Measurements from ENCODE around the gene B3GALT6. TPM values are rescaled to one million over a fixed set of nuclear protein-coding genes. Genes with fewer than 3 reads are reported as not detected.

Gene B3GALT6
- total RNA-seq, 2 donors from 2014 or later, result 18.4 to 35.6 TPM

DNA sequence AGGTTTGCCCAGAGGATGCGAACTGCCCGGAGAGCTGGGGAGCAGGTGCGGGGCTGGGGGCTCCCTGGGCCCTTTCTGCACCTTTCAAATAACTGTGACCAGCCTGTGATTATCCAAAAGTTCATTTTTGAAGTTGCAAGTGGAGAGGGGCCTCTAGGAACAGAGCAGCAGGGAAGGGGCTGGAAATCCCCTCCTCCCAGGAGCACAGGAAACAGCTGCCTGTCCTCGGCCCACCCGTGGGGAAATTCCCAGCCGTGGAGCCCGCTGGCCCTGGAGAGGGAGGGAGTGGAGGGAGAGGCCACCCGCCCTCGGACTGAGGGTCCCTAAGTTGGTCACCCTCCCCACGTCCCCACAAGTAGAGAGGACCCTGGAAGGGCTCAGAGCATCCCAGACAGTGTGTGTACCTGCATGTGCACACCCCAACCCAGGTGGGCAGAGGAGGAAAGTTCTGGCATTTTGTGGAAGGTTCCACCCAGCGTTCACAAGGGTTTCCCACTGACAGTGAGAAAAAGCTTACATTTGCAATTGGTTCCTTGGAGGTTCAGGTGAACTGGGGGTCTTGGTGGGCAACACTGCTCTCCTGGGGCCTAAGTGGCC lies 16.9 kb upstream of the B3GALT6 start:
- 52 to 54% methylated on average over 4 to 10 of the region's 11 CpGs for WGBS, 2 donors
- intact Hi-C loops (cut with DNase I), result no loop called here
- TF ChIP-seq POLR2A (IDR thresholded peaks at IDR 0.05), result no peak
- no peak for TF ChIP-seq CTCF (IDR thresholded peaks at IDR 0.05)
- DNase-seq (no peak), ATAC-seq (no peak)
- Histone ChIP-seq H3K27me3 (no peaks in the 10 kb centered on the region), H3K4me3 (no peak overlapping the region), H3K4me1 (no peaks in the 10 kb centered on the region), H3K9me3 (no peaks in the 10 kb centered on the region), H3K27ac (no peak overlapping the region), H3K36me3 (replicated peaks in 1 of 2; ENCODE audit: insufficient read depth in 1 of 2, low read depth in 2 of 2) (peaks cover 0 to 2% of the 10 kb centered on the region in 2 donors)

DNA sequence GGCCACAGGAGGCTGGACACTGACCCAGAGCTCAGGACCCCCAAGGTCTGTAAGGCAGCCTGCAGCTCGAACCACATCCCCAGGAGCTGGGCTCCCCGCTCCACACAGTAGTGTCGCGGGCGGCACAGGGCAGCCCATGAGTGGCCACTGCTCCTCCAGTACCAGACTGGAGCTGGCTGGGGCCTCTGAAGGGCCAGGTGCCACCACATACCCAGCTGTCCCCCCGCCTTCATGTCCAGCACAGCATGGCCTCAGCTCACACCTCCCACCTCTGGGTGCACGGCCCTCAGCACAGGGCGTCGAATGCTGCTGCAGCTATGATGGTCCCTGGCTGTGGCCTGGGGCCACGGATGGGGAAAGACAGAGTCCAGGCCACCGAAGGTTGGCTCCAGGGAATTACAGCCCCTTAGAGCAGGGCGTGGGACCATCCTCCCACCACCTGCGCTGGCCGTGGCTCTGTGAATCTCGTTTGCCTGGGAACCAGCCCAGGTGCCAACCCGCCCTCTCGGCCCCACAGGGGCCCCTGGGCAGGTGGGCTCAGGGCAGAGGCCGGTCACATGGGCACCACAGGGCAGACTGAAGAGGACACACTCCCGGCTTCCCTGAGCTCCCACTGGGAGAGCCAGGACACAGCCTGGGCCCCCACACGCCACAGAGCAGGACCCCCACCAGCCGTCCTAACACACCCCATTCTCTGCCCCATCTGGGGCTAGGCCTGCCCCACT lies 16.0 kb upstream of the B3GALT6 start:
- DNase-seq, result no peak
- ATAC-seq, result no peak
- no peaks in the 10 kb centered on the region for H3K4me1 ChIP-seq
- TF ChIP-seq POLR2A (IDR thresholded peaks at IDR 0.05) (no peak), CTCF (IDR thresholded peaks at IDR 0.05) (no peak)
- H3K4me3 ChIP-seq, result no peak overlapping the region
- 79 to 97% methylated on average over 3 to 21 of the region's 21 CpGs for WGBS, 2 donors
- H3K27ac ChIP-seq, result no peak overlapping the region
- H3K9me3 ChIP-seq, result no peaks in the 10 kb centered on the region
- H3K36me3 ChIP-seq (replicated peaks in 1 of 2; ENCODE audit: insufficient read depth in 1 of 2, low read depth in 2 of 2), result peaks cover 0 to 7% of the 10 kb centered on the region in 2 donors
- intact Hi-C loops (cut with DNase I), result no loop called here
- no peaks in the 10 kb centered on the region for H3K27me3 ChIP-seq

DNA sequence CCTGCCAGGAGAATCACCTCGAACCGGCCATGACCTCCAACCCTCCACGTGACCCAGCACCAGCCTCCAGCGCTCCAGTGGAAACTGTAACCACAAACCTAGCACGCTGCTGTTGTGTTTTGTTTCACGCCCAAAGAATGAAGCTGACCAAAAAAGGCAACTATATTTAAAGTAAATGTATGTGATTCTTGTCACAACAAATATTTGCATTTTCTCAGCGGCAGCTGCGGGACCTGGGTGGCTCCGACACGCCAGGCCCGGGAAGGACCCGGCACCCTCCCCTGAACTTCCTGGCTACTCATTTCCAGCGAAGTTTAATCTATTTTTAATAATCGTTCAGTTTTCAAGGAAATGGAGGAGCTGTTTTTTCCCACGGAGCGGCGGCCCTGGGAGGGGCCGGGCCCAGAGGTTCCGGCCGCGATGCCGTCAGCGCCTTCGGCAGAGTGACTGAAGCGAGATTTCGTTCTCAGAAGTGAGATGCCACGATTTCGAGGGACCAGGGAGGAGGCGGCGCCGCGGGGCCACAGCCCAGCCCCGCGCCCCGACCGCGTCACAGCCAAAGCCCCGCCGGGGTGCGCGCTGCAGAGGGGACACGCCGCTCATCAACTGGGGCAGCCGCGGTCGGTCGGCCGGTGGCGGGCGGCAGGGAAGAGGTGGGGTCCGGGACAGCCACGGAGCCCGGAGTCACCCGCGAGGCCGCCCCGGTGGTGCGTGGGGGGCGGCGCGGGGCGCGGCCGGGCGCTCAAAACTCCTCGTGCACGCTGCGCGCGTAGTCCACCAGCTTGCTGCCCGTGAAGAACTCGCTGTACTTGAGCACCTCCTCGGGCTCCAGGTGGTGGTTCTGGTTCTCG lies 15.0 kb upstream of the B3GALT6 start:
- Histone ChIP-seq H3K9me3 (no peaks in the 10 kb centered on the region), H3K27me3 (no peaks in the 10 kb centered on the region), H3K4me1 (no peaks in the 10 kb centered on the region), H3K4me3 (no peak overlapping the region), H3K27ac (no peak overlapping the region), H3K36me3 (replicated peaks in 1 of 2; ENCODE audit: insufficient read depth in 1 of 2, low read depth in 2 of 2) (peaks cover 0 to 12% of the 10 kb centered on the region in 2 donors)
- ATAC-seq, result no peak
- intact Hi-C loops (cut with DNase I), result no loop called here
- no peak for DNase-seq
- TF ChIP-seq POLR2A (IDR thresholded peaks at IDR 0.05), result no peak
- TF ChIP-seq CTCF (IDR thresholded peaks at IDR 0.05), result no peak
- WGBS, 2 donors, result 90 to 92% methylated on average over 58 to 60 of the region's 74 CpGs

DNA sequence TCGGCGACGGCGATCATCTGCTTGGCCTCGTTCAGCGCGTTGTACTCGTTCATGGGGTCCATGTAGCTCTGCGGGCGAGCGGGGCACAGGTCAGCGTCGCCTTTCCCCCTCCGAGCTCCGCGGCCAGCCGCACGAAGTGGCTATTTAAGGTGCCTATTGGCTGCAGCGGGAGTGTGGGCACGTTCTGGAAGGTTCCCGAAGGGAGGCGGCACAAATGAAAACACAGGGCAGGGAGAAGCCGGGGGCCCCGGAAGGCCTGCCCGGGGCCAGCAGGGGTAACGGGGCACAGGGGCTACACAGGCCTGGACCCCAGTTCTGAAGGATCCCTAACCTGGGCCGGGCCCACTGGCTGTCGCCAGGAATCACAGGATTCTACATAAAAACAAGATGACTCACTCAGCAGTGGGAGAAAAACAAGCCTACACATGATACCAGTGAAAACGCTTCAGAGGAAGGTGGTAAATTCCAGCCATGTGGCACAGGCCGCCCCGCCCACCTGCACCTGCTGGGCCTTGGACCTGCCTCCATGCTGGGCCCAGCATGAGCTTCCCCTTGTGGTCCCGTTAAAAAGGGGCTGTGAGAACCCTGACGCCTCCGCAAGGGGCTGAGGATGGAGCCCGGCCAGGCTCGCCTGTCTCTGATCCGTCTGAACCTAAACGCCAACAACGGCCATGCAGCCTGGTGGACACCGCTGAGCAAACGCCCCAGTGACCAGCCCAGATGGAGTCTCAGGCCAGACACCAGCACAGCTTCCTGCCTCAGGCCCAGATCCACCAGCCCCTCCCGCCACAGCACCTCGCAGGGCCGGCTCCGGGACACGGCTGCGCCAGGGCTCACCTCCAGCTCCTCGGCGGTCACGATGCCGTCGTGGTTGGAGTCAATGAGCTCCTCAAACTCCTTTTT lies 14.2 kb upstream of the B3GALT6 start:
- peaks cover 8 to 19% of the 10 kb centered on the region in 2 donors for H3K36me3 ChIP-seq (replicated peaks in 1 of 2; ENCODE audit: insufficient read depth in 1 of 2, low read depth in 2 of 2)
- H3K27ac ChIP-seq, result no peak overlapping the region
- no peaks in the 10 kb centered on the region for H3K4me1 ChIP-seq
- intact Hi-C loops (cut with DNase I), result no loop called here
- no peak overlapping the region for H3K4me3 ChIP-seq
- H3K9me3 ChIP-seq, result no peaks in the 10 kb centered on the region
- H3K27me3 ChIP-seq, result no peaks in the 10 kb centered on the region
- DNase-seq (no peak), ATAC-seq (no peak)
- WGBS, 2 donors, result 91 to 93% methylated on average over 29 to 47 of the region's 52 CpGs
- TF ChIP-seq POLR2A (IDR thresholded peaks at IDR 0.05), result no peak

All from body of pancreas (tissue), 4 donors.